Measurements from ENCODE around the gene PROCA1. TPM values are rescaled to one million over a fixed set of nuclear protein-coding genes. Genes with fewer than 3 reads are reported as not detected.
A peak's percentile ranks its signal among the peaks of the same experiment; 100 is the strongest.

PROCA1 gene
- polyA plus RNA-seq, 3 donors = 0.31 to 8.9 (median 0.78) TPM

GRCh38 chr17:28726627-28727491 lies 15.2 kb upstream of the PROCA1 start:
- H3K27me3 ChIP-seq (ENCODE audit: control insufficient read depth in 2 of 2, insufficient read depth in 2 of 2, low read length in 2 of 2) = no peaks in the 10 kb centered on the region
- Mint-ChIP-seq H3K9me3 (peaks cover 0 to 2% (median 0%) of the 10 kb centered on the region in 7 donors), H3K36me3 (peaks cover 30 to 31% of the 10 kb centered on the region in 2 donors), H3K4me1 (peaks cover 51% of the 10 kb centered on the region), H3K27ac (peak overlapping the region in 4 of 7 donors; percentile 43 to 83 (median 64)), H3K4me3 (peak overlapping the region; percentile 89 to 95), H3K27me3 (ENCODE audit: low read depth in 3 of 3) (peaks cover 2 to 15% (median 7%) of the 10 kb centered on the region in 3 donors)
- H3K27ac ChIP-seq (ENCODE audit: low read depth in 1 of 2, low read length in 2 of 2) = peak overlapping the region in 1 of 2 donors; percentile 20
- peaks cover 28 to 30% of the 10 kb centered on the region in 2 donors for H3K36me3 ChIP-seq (replicated peaks in 1 of 2; ENCODE audit: control insufficient read depth in 1 of 2, insufficient read depth in 2 of 2, low read length in 2 of 2)
- peak overlapping the region; percentile 60 to 96 (median 66) for H3K4me3 ChIP-seq (replicated peaks in 1 of 3; ENCODE audit: low read depth in 2 of 3, low read length in 3 of 3)
- whole genome bisulfite sequencing (ENCODE audit: insufficient coverage) = under 1% methylated on average over 48 of the region's 57 CpGs
- peak; percentile 99 for TF ChIP-seq CTCF (IDR thresholded peaks at IDR 0.05)
- peak overlapping the region; percentile 60 for H3K9ac ChIP-seq (ENCODE audit: insufficient read depth, low read length, poor library complexity, severe bottlenecking)
- peak; percentile 86 to 89 (median 89) for DNase-seq
- peaks cover 41 to 56% of the 10 kb centered on the region in 2 donors for H3K4me1 ChIP-seq (ENCODE audit: control insufficient read depth in 1 of 2, insufficient read depth in 2 of 2, low read length in 2 of 2)
- intact Hi-C loops (cut with micrococcal nuclease) = loop anchor here (1.0 to 5.0 kb wide), 3 partner anchors 16 to 85 kb away; no protein-coding TSS in a partner anchor
- H3K4me2 ChIP-seq (replicated peaks; ENCODE audit: extremely low read depth, low read length, poor library complexity, severe bottlenecking) = peak overlapping the region; percentile 100
- no peaks in the 10 kb centered on the region for H3K9me3 ChIP-seq (replicated peaks in 1 of 2; ENCODE audit: control insufficient read depth in 1 of 2, insufficient read depth in 1 of 2, low read length in 2 of 2)
- H2AFZ ChIP-seq (ENCODE audit: insufficient read depth, low read depth, low read length, poor library complexity, severe bottlenecking) = peak overlapping the region; percentile 95
- H3K79me2 ChIP-seq (ENCODE audit: insufficient read depth, low read length) = peaks cover 7% of the 10 kb centered on the region
- H4K20me1 ChIP-seq (ENCODE audit: insufficient read depth, low read length) = peaks cover 38% of the 10 kb centered on the region

GRCh38 chr17:28726226-28726626 lies 14.5 kb upstream of the PROCA1 start, which contains the start of gene TLCD1:
Gene TLCD1, minus strand, starts transcription at chr17:28726233. Its CDS starts 136 bp downstream, at chr17:28726097.
- WGBS (ENCODE audit: insufficient coverage) = 0% methylated on average over 37 of the region's 49 CpGs
- peaks cover 2 to 15% (median 7%) of the 10 kb centered on the region in 3 donors for H3K27me3 Mint-ChIP-seq (ENCODE audit: low read depth in 3 of 3)
- H2AFZ ChIP-seq (ENCODE audit: insufficient read depth, low read depth, low read length, poor library complexity, severe bottlenecking) = peak within 1 kb of the TSS; percentile 95
- H3K36me3 Mint-ChIP-seq = peaks cover 35 to 36% of the 10 kb centered on the region in 2 donors
- no peaks in the 10 kb centered on the region for H3K27me3 ChIP-seq (ENCODE audit: control insufficient read depth in 2 of 2, insufficient read depth in 2 of 2, low read length in 2 of 2)
- peaks cover 44% of the 10 kb centered on the region for H4K20me1 ChIP-seq (ENCODE audit: insufficient read depth, low read length)
- no peaks in the 10 kb centered on the region for H3K9me3 ChIP-seq (replicated peaks in 1 of 2; ENCODE audit: control insufficient read depth in 1 of 2, insufficient read depth in 1 of 2, low read length in 2 of 2)
- H3K9me3 Mint-ChIP-seq = peaks cover 0 to 2% (median 0%) of the 10 kb centered on the region in 7 donors
- intact Hi-C loops (cut with micrococcal nuclease) = loop anchor here (1.0 to 5.0 kb wide), 3 partner anchors 17 to 86 kb away; no protein-coding TSS in a partner anchor
- peak within 1 kb of the TSS; percentile 60 to 96 (median 66) for H3K4me3 ChIP-seq (replicated peaks in 1 of 3; ENCODE audit: low read depth in 2 of 3, low read length in 3 of 3)
- H3K27ac ChIP-seq (ENCODE audit: low read depth in 1 of 2, low read length in 2 of 2) = peak within 1 kb of the TSS in 1 of 2 donors; percentile 20
- H3K79me2 ChIP-seq (ENCODE audit: insufficient read depth, low read length) = peaks cover 13% of the 10 kb centered on the region
- no peak for TF ChIP-seq CTCF (IDR thresholded peaks at IDR 0.05)
- H3K4me1 Mint-ChIP-seq = peaks cover 55% of the 10 kb centered on the region
- H3K27ac Mint-ChIP-seq = peak within 1 kb of the TSS in 6 of 7 donors; percentile 43 to 83 (median 64)
- peak within 1 kb of the TSS; percentile 60 for H3K9ac ChIP-seq (ENCODE audit: insufficient read depth, low read length, poor library complexity, severe bottlenecking)
- peak within 1 kb of the TSS; percentile 100 for H3K4me2 ChIP-seq (replicated peaks; ENCODE audit: extremely low read depth, low read length, poor library complexity, severe bottlenecking)
- DNase-seq = peak in 1 of 3 donors; percentile 28
- H3K36me3 ChIP-seq (replicated peaks in 1 of 2; ENCODE audit: control insufficient read depth in 1 of 2, insufficient read depth in 2 of 2, low read length in 2 of 2) = peaks cover 34 to 36% of the 10 kb centered on the region in 2 donors
- H3K4me3 Mint-ChIP-seq = peak within 1 kb of the TSS; percentile 89 to 95
- peaks cover 48 to 62% of the 10 kb centered on the region in 2 donors for H3K4me1 ChIP-seq (ENCODE audit: control insufficient read depth in 1 of 2, insufficient read depth in 2 of 2, low read length in 2 of 2)

Data from CD14-positive monocyte (primary cell).